Lung (tissue), 12 donors: Measurements from ENCODE around the gene SLC16A3. TPM values are rescaled to one million over a fixed set of nuclear protein-coding genes. Genes with fewer than 3 reads are reported as not detected.
A peak's percentile ranks its signal among the peaks of the same experiment; 100 is the strongest.

Source experiments
- ATAC-seq: fragments of 200-7000 bp; cut with Tn5 transposase; one replicate; pipeline ENCODE4 v1.9.1; 2020; ENCODE audit warnings: moderate number of reproducible peaks; ENCODE audit not compliant: insufficient read depth, low FRiP score
- DNase-seq, 3 donors: peaks; one replicate each; pipeline ENCODE4 v3.0.0-alpha.2; 2013 to 2017
- H3K27ac ChIP-seq, 2 donors: one replicate each; pipeline ENCODE4 v1.5.1; 2013; ENCODE audit warnings: mild to moderate bottlenecking in 2 of 2, moderate library complexity in 2 of 2, control low read depth in 1 of 2, inconsistent platforms in 1 of 2, low read depth in 1 of 2, low read length in 1 of 2
- H3K27me3 ChIP-seq, 3 donors: one replicate each; pipeline ENCODE4 v1.5.1; 2013; ENCODE audit warnings: low read length in 2 of 3; ENCODE audit not compliant: control insufficient read depth in 3 of 3, insufficient read depth in 3 of 3
- H3K36me3 ChIP-seq, 4 donors: one replicate each; pipeline ENCODE4 v1.5.1; 2013; ENCODE audit warnings: low read length in 4 of 4, mild to moderate bottlenecking in 1 of 4, moderate library complexity in 1 of 4; ENCODE audit not compliant: control insufficient read depth in 4 of 4, insufficient read depth in 4 of 4
- H3K4me1 ChIP-seq, 5 donors: one replicate each; pipeline ENCODE4 v1.5.1; 2013; ENCODE audit warnings: low read length in 5 of 5, mild to moderate bottlenecking in 2 of 5, moderate library complexity in 1 of 5; ENCODE audit not compliant: control insufficient read depth in 5 of 5, insufficient read depth in 5 of 5
- H3K4me3 ChIP-seq: one replicate; pipeline ENCODE4 v1.5.1; 2013; ENCODE audit warnings: mild to moderate bottlenecking, control low read depth, moderate library complexity
- H3K9ac ChIP-seq, 2 donors: one replicate each; pipeline ENCODE4 v1.5.1; 2013; ENCODE audit warnings: low read length in 2 of 2, control low read depth in 1 of 2; ENCODE audit not compliant: insufficient read depth in 1 of 2
- H3K9me3 ChIP-seq, 4 donors: one replicate each; pipeline ENCODE4 v1.5.1; 2013; ENCODE audit warnings: low read length in 3 of 4, mild to moderate bottlenecking in 1 of 4, moderate library complexity in 1 of 4; ENCODE audit not compliant: control insufficient read depth in 4 of 4, insufficient read depth in 3 of 4
- CTCF ChIP-seq: IDR thresholded peaks from 2 replicates; pipeline ENCODE4 v1.5.1; 2012; ENCODE audit warnings: mild to moderate bottlenecking; ENCODE audit errors: control extremely low read depth, extremely low read depth
- WGBS, 2 donors: extraction: QIAGEN DNeasy Blood & Tissue Kit; methylation state at CpG; one replicate each; pipeline ENCODE4 v1.1.7; 2013; 5-methylcytosine and 5-hydroxymethylcytosine counted together
- polyA plus RNA-seq, 2 donors: library from polyadenylated mRNA; stranded (reverse); fragments of 200-250 nt; gene quantifications; one replicate each; pipeline ENCODE4 v1.2.1, GENCODE V29; 2013
- total RNA-seq, 2 donors: library from RNA; depleted of rRNA in 1 of 2; stranded (reverse); fragments of >200 nt in 1 of 2; gene quantifications; one replicate each; pipeline ENCODE4 v1.2.1, GENCODE V29; 2014 to 2021
- donor health status: control.
- donor health status: control.
- donor health status: Bipolar disorder and iron deficiency.
- donor health status: healthy.
- donor health status: DM: yes; HTN: yes; CAD: no.

Gene SLC16A3
- total and polyA plus RNA-seq, 4 donors: 31.0 to 309 (median 93.4) TPM

- 79 to 82% methylated on average over 9 of the region's 9 CpGs for WGBS, 2 donors
- no peaks in the 10 kb centered on the region for H3K36me3 ChIP-seq
- H3K9me3 ChIP-seq: no peaks in the 10 kb centered on the region
- ATAC-seq: no peak
- no peak for DNase-seq
- H3K4me1 ChIP-seq: peaks cover 0 to 23% (median 3%) of the 10 kb centered on the region in 5 donors
- no peak overlapping the region for H3K9ac ChIP-seq
- no peak for TF ChIP-seq CTCF
- H3K27me3 ChIP-seq: no peaks in the 10 kb centered on the region
- no peak overlapping the region for H3K4me3 ChIP-seq
- peak overlapping the region; percentile 79 to 89 for H3K27ac ChIP-seq
Measured at GRCh38 chr17:82287013-82287867, 58.4 kb downstream of the SLC16A3 start.

GRCh38 chr17:82287868-82288801 lies 59.3 kb downstream of the SLC16A3 start:
- H3K36me3 ChIP-seq: no peaks in the 10 kb centered on the region
- TF ChIP-seq CTCF: no peak
- H3K27me3 ChIP-seq: no peaks in the 10 kb centered on the region
- DNase-seq (no peak), ATAC-seq (peak; percentile 39)
- no peaks in the 10 kb centered on the region for H3K9me3 ChIP-seq
- peak overlapping the region; percentile 79 to 89 for H3K27ac ChIP-seq
- H3K9ac ChIP-seq: no peak overlapping the region
- H3K4me3 ChIP-seq: no peak overlapping the region
- WGBS, 2 donors: 40 to 43% methylated on average over 19 of the region's 19 CpGs
- peaks cover 0 to 18% (median 2%) of the 10 kb centered on the region in 5 donors for H3K4me1 ChIP-seq

Other genes with a start within 250 kb of the SLC16A3 start
- gene CENPX, start 206.2 kb upstream of the SLC16A3 start, total RNA-seq: 10 to 100 TPM; 21.5 to 86.9 TPM
- 100 to 1,000 TPM; 116 to 121 TPM for gene CENPX, start 206.2 kb upstream of the SLC16A3 start, polyA plus RNA-seq
- gene LRRC45, start 205.7 kb upstream of the SLC16A3 start, total RNA-seq: 10 to 100 TPM; 13.3 to 26.6 TPM
- 10 to 100 TPM; 12.1 to 19.7 TPM for gene LRRC45, start 205.7 kb upstream of the SLC16A3 start, polyA plus RNA-seq
- 1 to 10 TPM; 8.2 to 8.3 TPM for gene RAC3, start 197.4 kb upstream of the SLC16A3 start, total RNA-seq
- gene RAC3, start 197.4 kb upstream of the SLC16A3 start, polyA plus RNA-seq: 1 to 10 TPM; 6.0 to 8.0 TPM
- gene DCXR, start 191.3 kb upstream of the SLC16A3 start, total RNA-seq: 100 to 1,000 TPM in 1 of 2 donors, 10 to 100 TPM in 1; 41.6 to 218 TPM
- 100 to 1,000 TPM; 193 to 246 TPM for gene DCXR, start 191.3 kb upstream of the SLC16A3 start, polyA plus RNA-seq
- gene RFNG, start 177.2 kb upstream of the SLC16A3 start, total RNA-seq: 10 to 100 TPM; 34.7 to 37.5 TPM
- gene RFNG, start 177.2 kb upstream of the SLC16A3 start, polyA plus RNA-seq: 10 to 100 TPM; 29.1 to 38.2 TPM
- gene GPS1, start 177.1 kb upstream of the SLC16A3 start, total RNA-seq: 100 to 1,000 TPM in 1 of 2 donors, 10 to 100 TPM in 1; 71.0 to 102 TPM
- gene GPS1, start 177.1 kb upstream of the SLC16A3 start, polyA plus RNA-seq: 10 to 100 TPM; 79.0 to 99.8 TPM
- gene DUS1L, start 163.2 kb upstream of the SLC16A3 start, total RNA-seq: 100 to 1,000 TPM in 1 of 2 donors, 10 to 100 TPM in 1; 40.0 to 117 TPM
- gene DUS1L, start 163.2 kb upstream of the SLC16A3 start, polyA plus RNA-seq: 100 to 1,000 TPM in 1 of 2 donors, 10 to 100 TPM in 1; 82.8 to 179 TPM
- 100 to 1,000 TPM in 1 of 2 donors, 10 to 100 TPM in 1; 46.2 to 604 TPM for gene FASN, start 130.8 kb upstream of the SLC16A3 start, total RNA-seq
- gene FASN, start 130.8 kb upstream of the SLC16A3 start, polyA plus RNA-seq: 100 to 1,000 TPM; 166 to 258 TPM
- 10 to 100 TPM; 33.2 to 89.4 TPM for gene CCDC57, start 16.2 kb upstream of the SLC16A3 start, total RNA-seq
- 100 to 1,000 TPM in 1 of 2 donors, 10 to 100 TPM in 1; 60.4 to 128 TPM for gene CCDC57, start 16.2 kb upstream of the SLC16A3 start, polyA plus RNA-seq
- 100 to 1,000 TPM in 1 of 2 donors, 10 to 100 TPM in 1; 72.7 to 160 TPM for gene CSNK1D, start 44.7 kb downstream of the SLC16A3 start, total RNA-seq
- 100 to 1,000 TPM; 110 to 137 TPM for gene CSNK1D, start 44.7 kb downstream of the SLC16A3 start, polyA plus RNA-seq
- gene CD7, start 88.6 kb downstream of the SLC16A3 start, total RNA-seq: 1 to 10 TPM; 2.3 to 7.0 TPM
- 10 to 100 TPM in 1 of 2 donors, 1 to 10 TPM in 1; 5.3 to 10.7 TPM for gene CD7, start 88.6 kb downstream of the SLC16A3 start, polyA plus RNA-seq
- 10 to 100 TPM; 14.7 to 38.0 TPM for gene SECTM1, start 104.7 kb downstream of the SLC16A3 start, total RNA-seq
- 10 to 100 TPM; 12.5 to 68.6 TPM for gene SECTM1, start 104.7 kb downstream of the SLC16A3 start, polyA plus RNA-seq
- gene TEX19, start 130.2 kb downstream of the SLC16A3 start, total RNA-seq: not detected
- gene TEX19, start 130.2 kb downstream of the SLC16A3 start, polyA plus RNA-seq: under 1 TPM in 1 of 2 donors, not detected in 1; 0.03 TPM
- gene UTS2R, start 142.7 kb downstream of the SLC16A3 start, total RNA-seq: under 1 TPM in 1 of 2 donors, not detected in 1; 0.17 TPM
- gene UTS2R, start 142.7 kb downstream of the SLC16A3 start, polyA plus RNA-seq: not detected
- gene HEXD, start 189.3 kb downstream of the SLC16A3 start, total RNA-seq: 10 to 100 TPM; 36.9 to 37.8 TPM
- gene HEXD, start 189.3 kb downstream of the SLC16A3 start, polyA plus RNA-seq: 10 to 100 TPM; 28.4 to 57.3 TPM
- 10 to 100 TPM; 20.6 to 41.6 TPM for gene OGFOD3, start 189.5 kb downstream of the SLC16A3 start, total RNA-seq
- gene OGFOD3, start 189.5 kb downstream of the SLC16A3 start, polyA plus RNA-seq: 10 to 100 TPM; 28.2 to 31.4 TPM
- gene CYBC1, start 221.7 kb downstream of the SLC16A3 start, total RNA-seq: 100 to 1,000 TPM in 1 of 2 donors, 10 to 100 TPM in 1; 76.4 to 108 TPM
- 100 to 1,000 TPM in 1 of 2 donors, 10 to 100 TPM in 1; 37.4 to 144 TPM for gene CYBC1, start 221.7 kb downstream of the SLC16A3 start, polyA plus RNA-seq
- 10 to 100 TPM; 57.7 to 60.1 TPM for gene NARF, start 229.7 kb downstream of the SLC16A3 start, total RNA-seq
- 10 to 100 TPM; 54.7 to 59.8 TPM for gene NARF, start 229.7 kb downstream of the SLC16A3 start, polyA plus RNA-seq